A549 (cell line): ENCODE data around the gene TRPV2.

Source experiments
- BCL3 ChIP-seq: fragments of >200 bp; sonication (Bioruptor Twin); formaldehyde crosslinking; IDR thresholded peaks from 3 replicates; pipeline ENCODE4 v1.6.1; 2016
- CTCF ChIP-seq: fragments of >200 bp; sonication (Bioruptor Twin); formaldehyde crosslinking; IDR thresholded peaks from 3 replicates; pipeline ENCODE4 v1.5.1; 2016
- HDAC2 ChIP-seq: fragments of 200-600 bp; sonication (generic); IDR thresholded peaks from 2 replicates; pipeline ENCODE4 v1.6.1; 2016
- POLR2A ChIP-seq: IDR thresholded peaks from 2 replicates; pipeline ENCODE4 v1.6.1; 2012; ENCODE audit warnings: mild to moderate bottlenecking, low read length
- REST ChIP-seq: fragments of 200-600 bp; sonication (generic); IDR thresholded peaks from 2 replicates; pipeline ENCODE4 v1.6.1; 2016; ENCODE audit warnings: antibody characterized with exemption, mild to moderate bottlenecking, moderate library complexity

- no peak for TF ChIP-seq POLR2A
- no peak for TF ChIP-seq CTCF
- TF ChIP-seq HDAC2 = no peak
- TF ChIP-seq BCL3 = no peak
- TF ChIP-seq REST = no peak
Measured at GRCh38 chr17:16379654-16380053, 35.7 kb upstream of the TRPV2 start.
